Stimulated activated naive CD8-positive, alpha-beta T cell treated with anti-CD3 and anti-CD28 coated beads, Interleukin-15, Interleukin-2, amounts not matched to agents 100 ng/mL and 50 ng/mL, for 24 hours (primary cell): Measurements from ENCODE around the gene ZNF230.

Experiments
- H3K27ac Mint-ChIP-seq: one replicate; pipeline ENCODE4 v1.8.0; 2021; ENCODE audit warnings: mild to moderate bottlenecking, mixed read lengths
- H3K27me3 Mint-ChIP-seq: one replicate; pipeline ENCODE4 v1.8.0; 2021; ENCODE audit warnings: mixed read lengths
- H3K36me3 Mint-ChIP-seq: one replicate; pipeline ENCODE4 v1.8.0; 2021; ENCODE audit warnings: low read depth, mixed read lengths
- H3K4me1 Mint-ChIP-seq: one replicate; pipeline ENCODE4 v1.8.0; 2021; ENCODE audit warnings: low read depth, mixed read lengths
- H3K4me3 Mint-ChIP-seq: one replicate; pipeline ENCODE4 v1.8.0; 2021; ENCODE audit warnings: mild to moderate bottlenecking, mixed read lengths
- H3K9me3 Mint-ChIP-seq: one replicate; pipeline ENCODE4 v1.8.0; 2021; ENCODE audit warnings: mixed read lengths

The ZNF230 gene

DNA sequence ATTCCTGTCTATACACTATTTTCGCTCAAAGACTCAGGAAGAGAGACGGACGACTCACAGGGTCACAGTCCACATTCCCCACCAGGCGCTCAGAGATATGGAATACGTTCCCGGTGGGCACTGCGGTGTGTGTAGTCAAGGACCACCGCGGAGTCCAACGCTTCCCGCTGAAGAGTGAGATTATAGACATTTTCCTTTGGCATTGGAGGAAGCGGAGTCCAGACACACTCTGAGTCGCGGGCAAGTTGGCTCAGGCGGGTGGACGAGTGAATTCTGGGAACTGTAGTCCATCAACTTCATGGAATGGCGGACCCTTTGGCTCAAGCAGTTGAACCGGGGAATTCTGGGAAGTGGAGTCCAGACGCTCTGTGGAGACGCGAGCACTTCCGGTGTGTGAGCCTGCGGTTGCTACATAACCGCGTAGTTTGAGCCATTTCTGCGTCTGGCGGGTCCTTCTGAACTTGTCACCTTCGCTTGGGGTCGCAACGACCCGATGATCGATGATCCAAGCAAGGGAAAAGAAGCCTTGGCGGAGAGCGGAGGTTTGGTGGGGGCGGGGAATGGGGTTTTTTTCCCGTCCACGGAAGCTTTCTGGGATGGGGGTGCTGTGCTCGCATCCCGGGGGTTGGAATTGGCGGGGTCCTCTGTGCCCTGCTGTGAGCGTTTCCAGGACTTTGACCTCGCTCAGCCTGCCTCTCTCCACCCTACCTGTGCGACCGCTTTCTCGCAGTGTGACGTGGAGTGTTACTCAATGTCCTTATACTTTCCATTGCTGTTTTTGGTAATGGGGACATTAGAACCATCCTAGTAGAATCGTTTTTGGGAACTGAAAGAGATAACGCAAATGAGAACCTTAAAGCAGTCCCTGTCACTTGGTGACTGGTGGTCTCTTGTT lies at the start of gene ZNF230:
Gene ZNF230 (plus strand): TSS at position 392 of the 895 bp plus-strand sequence. CDS start 4,122 bp downstream, outside the sequence.
- Mint-ChIP-seq H3K36me3 (peaks cover 33% of the 10 kb centered on the region), H3K27ac (peak within 1 kb of the TSS; percentile 96), H3K9me3 (peaks cover 43% of the 10 kb centered on the region), H3K27me3 (no peaks in the 10 kb centered on the region), H3K4me1 (peaks cover 25% of the 10 kb centered on the region), H3K4me3 (peak within 1 kb of the TSS; percentile 98)

DNA sequence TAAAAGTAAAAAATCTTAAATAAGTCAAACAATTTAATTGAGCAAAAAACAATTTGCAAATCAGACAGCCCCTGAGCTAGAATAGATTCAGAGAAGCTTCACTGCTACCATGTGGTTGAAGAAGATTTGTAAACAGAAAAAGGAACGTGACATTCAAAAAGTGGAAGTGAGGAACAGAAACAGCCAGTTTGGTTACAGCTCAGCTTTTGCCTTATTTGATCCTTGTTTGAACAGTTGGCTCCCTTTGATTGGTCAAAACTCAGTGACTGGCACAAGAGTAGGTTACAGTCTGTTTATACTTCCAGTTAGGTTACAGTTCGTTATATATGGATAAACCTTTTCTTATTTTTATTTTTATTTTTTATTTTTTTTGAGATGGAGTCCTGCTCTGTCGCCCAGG lies 45.9 kb upstream of the ZNF230 start:
- peaks cover 37% of the 10 kb centered on the region for H3K9me3 Mint-ChIP-seq
- no peak overlapping the region for H3K4me3 Mint-ChIP-seq
- H3K27me3 Mint-ChIP-seq: no peaks in the 10 kb centered on the region
- H3K27ac Mint-ChIP-seq: no peak overlapping the region
- H3K4me1 Mint-ChIP-seq: peaks cover 4% of the 10 kb centered on the region
- H3K36me3 Mint-ChIP-seq: peaks cover 26% of the 10 kb centered on the region

DNA sequence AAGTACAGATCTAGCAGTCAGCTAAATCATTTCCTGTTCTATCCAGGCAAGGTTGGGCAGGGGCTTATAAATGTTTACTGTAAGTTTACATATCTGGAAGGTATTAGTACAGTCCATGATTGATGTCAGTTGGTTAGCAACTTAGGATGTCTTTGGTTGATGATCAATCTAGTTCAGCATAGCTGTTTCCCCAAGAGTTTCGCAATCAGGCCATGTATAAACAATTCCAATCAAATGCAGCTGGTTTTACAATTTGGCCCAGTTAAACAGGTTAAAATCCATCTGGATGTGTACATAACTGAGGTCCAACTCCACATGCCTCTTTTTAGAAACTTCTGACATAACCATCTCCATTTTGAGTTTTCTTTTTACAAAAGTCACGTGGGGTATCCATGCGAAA lies 44.9 kb upstream of the ZNF230 start:
- H3K4me1 Mint-ChIP-seq: no peaks in the 10 kb centered on the region
- no peaks in the 10 kb centered on the region for H3K27me3 Mint-ChIP-seq
- no peak overlapping the region for H3K4me3 Mint-ChIP-seq
- H3K9me3 Mint-ChIP-seq: peaks cover 43% of the 10 kb centered on the region
- no peak overlapping the region for H3K27ac Mint-ChIP-seq
- peaks cover 26% of the 10 kb centered on the region for H3K36me3 Mint-ChIP-seq

DNA sequence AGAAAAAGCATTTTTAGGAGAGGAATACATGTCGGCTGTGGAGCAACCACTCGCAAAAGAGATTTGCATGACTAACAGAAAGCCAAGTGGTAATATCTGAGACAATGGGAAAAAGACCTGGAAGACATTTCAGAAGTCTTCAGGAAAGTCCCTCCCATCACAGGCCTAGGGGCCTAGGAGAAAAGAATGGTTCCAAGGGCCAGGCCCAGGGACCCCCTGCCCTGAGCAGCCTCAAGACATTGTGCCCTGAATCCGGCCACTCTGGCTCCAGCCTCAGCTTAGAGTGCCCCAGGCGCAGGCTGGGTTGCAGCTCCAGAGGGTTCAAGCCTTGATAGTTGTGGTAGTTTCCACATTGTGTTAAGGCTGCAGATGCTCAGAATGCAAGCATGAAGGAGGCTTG lies 42.3 kb upstream of the ZNF230 start:
- Mint-ChIP-seq H3K4me1 (no peaks in the 10 kb centered on the region), H3K9me3 (peaks cover 53% of the 10 kb centered on the region), H3K4me3 (no peak overlapping the region), H3K36me3 (peaks cover 41% of the 10 kb centered on the region), H3K27me3 (no peaks in the 10 kb centered on the region), H3K27ac (no peak overlapping the region)

DNA sequence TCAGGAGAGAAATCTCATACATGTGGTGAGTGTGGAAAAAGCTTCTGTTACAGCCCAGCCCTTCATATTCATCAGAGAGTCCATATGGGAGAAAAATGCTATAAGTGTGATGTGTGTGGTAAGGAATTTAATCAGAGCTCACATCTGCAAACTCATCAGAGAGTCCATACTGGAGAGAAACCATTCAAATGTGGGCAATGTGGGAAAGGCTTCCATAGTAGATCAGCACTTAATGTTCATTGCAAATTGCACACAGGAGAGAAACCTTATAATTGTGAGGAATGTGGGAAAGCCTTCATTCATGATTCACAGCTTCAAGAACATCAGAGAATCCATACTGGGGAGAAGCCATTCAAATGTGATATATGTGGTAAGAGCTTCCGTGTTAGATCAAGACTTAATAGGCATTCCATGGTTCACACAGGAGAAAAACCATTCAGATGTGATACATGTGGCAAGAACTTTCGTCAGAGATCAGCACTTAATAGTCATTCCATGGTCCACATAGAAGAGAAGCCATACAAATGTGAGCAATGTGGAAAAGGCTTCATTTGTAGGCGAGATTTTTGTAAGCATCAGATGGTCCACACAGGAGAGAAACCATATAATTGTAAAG lies 36.6 kb upstream of the ZNF230 start:
- H3K36me3 Mint-ChIP-seq: peaks cover 68% of the 10 kb centered on the region
- H3K4me3 Mint-ChIP-seq: no peak overlapping the region
- H3K4me1 Mint-ChIP-seq: no peaks in the 10 kb centered on the region
- peaks cover 74% of the 10 kb centered on the region for H3K9me3 Mint-ChIP-seq
- no peaks in the 10 kb centered on the region for H3K27me3 Mint-ChIP-seq
- H3K27ac Mint-ChIP-seq: no peak overlapping the region

DNA sequence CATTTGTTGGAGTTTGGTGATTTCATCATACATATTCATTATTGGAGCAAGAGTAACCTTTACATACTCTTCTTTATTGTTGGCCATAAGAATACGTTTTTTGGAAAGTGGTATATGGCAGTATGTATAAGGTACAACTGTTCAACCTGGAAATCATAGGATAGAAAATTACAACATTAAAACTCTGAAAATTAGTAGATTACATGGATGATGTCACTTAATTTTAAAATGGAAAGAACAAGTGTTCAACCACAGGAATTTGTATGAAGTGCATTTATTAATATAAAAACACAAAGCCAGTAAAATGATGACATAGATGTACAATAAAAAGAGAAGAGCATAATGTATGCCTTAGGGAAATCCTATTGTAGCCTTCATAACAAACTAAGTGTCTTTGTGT lies 26.0 kb upstream of the ZNF230 start:
- H3K36me3 Mint-ChIP-seq: peaks cover 12% of the 10 kb centered on the region
- H3K9me3 Mint-ChIP-seq: peaks cover 42% of the 10 kb centered on the region
- H3K27me3 Mint-ChIP-seq: no peaks in the 10 kb centered on the region
- no peak overlapping the region for H3K27ac Mint-ChIP-seq
- no peaks in the 10 kb centered on the region for H3K4me1 Mint-ChIP-seq
- H3K4me3 Mint-ChIP-seq: no peak overlapping the region

DNA sequence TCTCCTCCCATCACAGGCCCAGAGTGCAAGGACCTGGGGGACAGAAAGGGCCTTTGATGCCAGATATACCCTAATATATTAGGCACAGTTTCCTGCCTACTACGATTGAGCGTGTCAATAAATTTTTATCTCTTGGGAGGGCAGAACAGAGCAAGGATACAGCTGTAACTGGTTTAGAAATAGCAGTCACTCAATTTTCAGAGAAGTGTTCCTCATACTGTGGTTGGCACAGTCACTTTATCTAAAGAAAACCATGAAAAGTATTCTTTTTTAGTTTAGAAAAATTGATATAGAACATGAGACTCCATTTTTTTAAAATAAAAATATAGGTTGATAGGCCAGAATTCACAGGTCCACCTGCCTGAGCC lies 19.2 kb upstream of the ZNF230 start:
- Mint-ChIP-seq H3K27ac (no peak overlapping the region), H3K4me3 (peak overlapping the region; percentile 68), H3K36me3 (peaks cover 17% of the 10 kb centered on the region), H3K4me1 (peaks cover 13% of the 10 kb centered on the region), H3K27me3 (no peaks in the 10 kb centered on the region), H3K9me3 (peaks cover 16% of the 10 kb centered on the region)

DNA sequence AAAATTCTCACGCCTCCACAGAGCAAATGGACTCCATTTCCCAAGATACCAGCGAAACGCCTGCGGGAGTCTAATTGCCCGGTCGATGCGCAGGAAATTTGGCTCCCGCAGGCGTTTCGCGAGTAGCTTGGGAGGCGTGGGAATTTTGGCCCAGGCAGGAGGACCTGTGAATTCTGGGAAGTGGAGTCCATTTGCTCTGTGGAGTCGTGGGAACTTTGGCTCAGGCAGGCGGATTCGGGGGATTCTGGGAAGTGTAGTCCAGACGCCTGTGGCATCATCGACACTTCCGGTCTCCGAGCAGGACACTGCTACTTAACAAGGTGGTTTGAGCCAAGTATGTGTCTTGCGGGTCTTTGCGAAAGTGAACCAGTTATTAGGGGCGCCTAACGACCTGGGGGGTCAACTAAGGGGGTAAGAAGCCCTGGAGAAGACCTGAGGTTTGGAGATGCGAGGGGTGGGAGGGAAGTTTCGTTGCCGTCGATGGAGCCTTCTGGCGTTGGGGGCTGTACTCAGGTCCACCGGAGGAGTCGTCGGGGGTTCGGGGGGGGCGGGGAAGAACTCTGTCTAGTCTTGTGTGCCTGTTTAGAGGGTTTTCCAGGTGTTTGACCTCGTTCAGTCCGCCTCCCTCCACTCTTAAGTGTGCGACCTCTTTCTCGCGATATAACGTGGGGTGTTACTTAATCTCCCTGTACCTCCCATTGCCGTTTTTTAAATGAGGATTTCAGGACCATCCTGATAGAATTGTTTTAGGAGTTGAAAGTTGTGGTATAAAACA lies 18.7 kb upstream of the ZNF230 start, which contains the start of gene ZNF155:
Gene ZNF155 (plus strand): TSS at position 277 of the 775 bp plus-strand sequence. CDS start 4,356 bp downstream, outside the sequence.
- H3K27ac Mint-ChIP-seq: peak within 1 kb of the TSS; percentile 96
- H3K27me3 Mint-ChIP-seq: no peaks in the 10 kb centered on the region
- H3K9me3 Mint-ChIP-seq: peaks cover 21% of the 10 kb centered on the region
- H3K36me3 Mint-ChIP-seq: peaks cover 23% of the 10 kb centered on the region
- peak within 1 kb of the TSS; percentile 96 for H3K4me3 Mint-ChIP-seq
- H3K4me1 Mint-ChIP-seq: peaks cover 13% of the 10 kb centered on the region

DNA sequence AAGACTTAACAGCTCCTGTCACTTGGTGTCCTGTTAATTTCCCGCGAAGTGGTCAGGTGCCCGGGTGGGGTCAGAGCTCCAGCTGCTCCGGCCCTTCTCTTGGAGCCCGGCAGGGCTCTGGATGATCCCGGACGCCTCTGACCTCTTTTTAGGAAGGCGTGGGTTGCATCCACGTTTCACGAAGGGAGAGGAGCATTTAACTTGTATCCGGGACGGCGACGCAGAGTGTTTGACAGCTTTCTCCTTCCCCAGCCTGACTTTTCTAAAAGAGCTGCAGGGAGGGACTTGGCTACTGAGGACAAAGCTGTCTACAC lies 18.1 kb upstream of the ZNF230 start:
- H3K27ac Mint-ChIP-seq: peak overlapping the region; percentile 96
- H3K36me3 Mint-ChIP-seq: peaks cover 28% of the 10 kb centered on the region
- peaks cover 22% of the 10 kb centered on the region for H3K9me3 Mint-ChIP-seq
- H3K27me3 Mint-ChIP-seq: no peaks in the 10 kb centered on the region
- H3K4me1 Mint-ChIP-seq: peaks cover 13% of the 10 kb centered on the region
- H3K4me3 Mint-ChIP-seq: peak overlapping the region; percentile 96

DNA sequence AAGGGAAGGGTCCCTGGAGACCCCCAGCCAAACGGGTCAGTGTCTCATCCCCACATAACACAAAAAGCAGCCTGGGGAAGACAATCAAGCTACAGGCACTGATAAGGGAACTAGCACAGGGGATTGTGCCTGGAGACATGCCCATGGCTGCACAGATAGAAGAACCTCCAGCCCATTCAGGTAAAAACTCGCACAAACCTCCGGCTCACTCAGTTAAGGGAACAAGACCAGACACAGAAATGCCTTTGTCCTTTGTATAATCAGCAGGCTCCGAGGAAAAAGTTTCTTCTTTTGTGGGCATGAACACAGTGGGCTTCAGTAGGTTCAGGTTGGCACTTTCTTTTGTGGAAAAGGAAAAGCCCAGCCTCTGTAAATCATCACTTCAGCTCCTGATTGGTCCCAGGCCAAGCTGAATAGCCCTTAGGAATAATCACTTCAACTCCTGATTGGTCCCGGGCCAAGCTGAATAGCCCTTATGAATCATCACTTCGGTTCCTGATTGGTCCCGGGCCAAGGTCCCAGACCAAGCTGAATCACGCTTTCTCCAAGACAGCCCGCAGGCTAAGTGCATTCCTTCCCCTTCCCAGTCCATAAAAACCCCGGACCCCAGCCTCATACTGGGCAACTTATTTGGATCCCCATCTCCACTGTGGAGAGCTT lies 5.0 kb upstream of the ZNF230 start:
- no peak overlapping the region for H3K27ac Mint-ChIP-seq
- H3K9me3 Mint-ChIP-seq: peaks cover 46% of the 10 kb centered on the region
- H3K36me3 Mint-ChIP-seq: peaks cover 55% of the 10 kb centered on the region
- H3K27me3 Mint-ChIP-seq: no peaks in the 10 kb centered on the region
- H3K4me1 Mint-ChIP-seq: peaks cover 11% of the 10 kb centered on the region
- H3K4me3 Mint-ChIP-seq: no peak overlapping the region

DNA sequence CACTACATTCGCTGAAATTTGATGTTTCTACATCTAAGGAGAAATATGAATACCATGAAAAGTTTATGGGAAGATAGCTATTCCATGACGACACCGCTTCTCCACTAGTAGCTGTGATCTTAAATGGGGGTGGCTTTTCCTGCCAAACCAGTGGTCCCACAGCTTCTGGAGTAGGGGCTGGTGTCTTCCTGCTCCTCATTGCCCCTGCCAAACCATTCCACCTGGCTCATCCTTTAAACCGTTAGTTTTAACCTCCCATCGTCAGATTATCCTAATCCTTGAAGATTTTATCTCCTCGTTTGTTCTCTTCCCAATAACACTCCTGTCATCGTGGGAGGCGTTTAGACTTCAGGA lies 568 bp upstream of the ZNF230 start:
- H3K36me3 Mint-ChIP-seq: peaks cover 33% of the 10 kb centered on the region
- H3K27me3 Mint-ChIP-seq: no peaks in the 10 kb centered on the region
- peak overlapping the region; percentile 96 for H3K27ac Mint-ChIP-seq
- peak overlapping the region; percentile 98 for H3K4me3 Mint-ChIP-seq
- H3K9me3 Mint-ChIP-seq: peaks cover 41% of the 10 kb centered on the region
- H3K4me1 Mint-ChIP-seq: peaks cover 25% of the 10 kb centered on the region

- Mint-ChIP-seq H3K36me3 (peaks cover 34% of the 10 kb centered on the region), H3K4me1 (peaks cover 25% of the 10 kb centered on the region), H3K4me3 (peak overlapping the region; percentile 98), H3K9me3 (peaks cover 44% of the 10 kb centered on the region), H3K27ac (peak overlapping the region; percentile 96), H3K27me3 (no peaks in the 10 kb centered on the region)
These were observed 778 bp downstream of the ZNF230 start for GRCh38 chr19:44003461-44004009.

DNA sequence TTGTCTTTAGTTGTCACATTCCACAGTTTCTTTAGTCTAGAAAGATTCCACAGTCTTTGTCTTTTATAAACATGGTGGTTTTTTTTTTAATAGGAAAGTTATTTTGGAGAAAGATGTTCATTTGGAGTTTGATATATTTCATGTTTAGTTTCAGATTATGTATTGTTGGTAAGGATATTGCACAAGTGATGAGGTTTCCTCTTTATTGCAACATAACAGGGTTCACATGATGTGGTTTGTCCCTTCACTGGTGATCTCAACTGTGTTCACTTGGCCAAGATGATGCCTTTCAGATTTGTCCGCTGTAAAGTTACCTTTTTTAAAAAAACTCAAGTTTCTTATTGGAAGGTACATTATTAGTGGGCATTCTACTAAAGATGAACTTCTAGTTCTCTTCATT lies 3.2 kb downstream of the ZNF230 start:
- peaks cover 53% of the 10 kb centered on the region for H3K9me3 Mint-ChIP-seq
- H3K27ac Mint-ChIP-seq: no peak overlapping the region
- no peak overlapping the region for H3K4me3 Mint-ChIP-seq
- peaks cover 57% of the 10 kb centered on the region for H3K36me3 Mint-ChIP-seq
- H3K27me3 Mint-ChIP-seq: no peaks in the 10 kb centered on the region
- peaks cover 25% of the 10 kb centered on the region for H3K4me1 Mint-ChIP-seq

GRCh38 chr19:44007473-44007872 lies 4.7 kb downstream of the ZNF230 start:
- H3K4me1 Mint-ChIP-seq: peaks cover 17% of the 10 kb centered on the region
- H3K27me3 Mint-ChIP-seq: no peaks in the 10 kb centered on the region
- peaks cover 58% of the 10 kb centered on the region for H3K9me3 Mint-ChIP-seq
- H3K4me3 Mint-ChIP-seq: no peak overlapping the region
- peaks cover 71% of the 10 kb centered on the region for H3K36me3 Mint-ChIP-seq
- H3K27ac Mint-ChIP-seq: no peak overlapping the region
